Kidney (tissue), 14 donors: ENCODE measurements around the gene LUC7L3. TPM values are rescaled to one million over a fixed set of nuclear protein-coding genes. Genes with fewer than 3 reads are reported as not detected.
"Not testable (repeated sequence)": the region's sequence is repeated elsewhere in the genome, so short reads cannot be mapped to it uniquely, and the experiment has no call there.

Source experiments
- DNase-seq, 5 donors: peaks; one replicate each; pipeline ENCODE4 v3.0.0-alpha.2; 2013 to 2020
- FAIRE-seq: peaks from 2 replicates; lab custom pipeline; 2012; peaks lifted over from hg19 to GRCh38; lab: Jason Lieb, UNC
- H3K27ac ChIP-seq, 2 donors: one replicate each; pipeline ENCODE4 v1.7.0; 2013; ENCODE audit warnings: low read depth in 2 of 2, low read length in 2 of 2, inconsistent platforms in 1 of 2
- H3K27me3 ChIP-seq: one replicate; pipeline ENCODE4 v1.7.1; 2013; ENCODE audit warnings: low read length, inconsistent platforms; ENCODE audit not compliant: control insufficient read depth, insufficient read depth
- H3K36me3 ChIP-seq, 3 donors: one replicate each; pipeline versions ENCODE4 v1.7.0 to v1.7.1; 2013; ENCODE audit warnings: low read length in 3 of 3, control low read depth in 1 of 3, inconsistent platforms in 1 of 3; ENCODE audit not compliant: insufficient read depth in 3 of 3, control insufficient read depth in 2 of 3
- H3K4me1 ChIP-seq, 3 donors: one replicate each; pipeline versions ENCODE4 v1.7.0 to v1.7.1; 2013; ENCODE audit warnings: low read length in 3 of 3, inconsistent platforms in 1 of 3, low read depth in 1 of 3; ENCODE audit not compliant: control insufficient read depth in 2 of 3, insufficient read depth in 2 of 3
- H3K4me3 ChIP-seq, 3 donors: one replicate each; pipeline versions ENCODE4 v1.7.0 to v1.8.1; 2013; ENCODE audit warnings: low read length in 3 of 3, control low read depth in 1 of 3, inconsistent platforms in 1 of 3
- H3K9ac ChIP-seq, 3 donors: one replicate each; pipeline versions ENCODE4 v1.7.0 to v1.7.1; 2013; ENCODE audit warnings: low read length in 3 of 3, control low read depth in 1 of 3, inconsistent platforms in 1 of 3
- H3K9me3 ChIP-seq, 3 donors: one replicate each; pipeline versions ENCODE4 v1.7.0 to v1.7.1; 2013; ENCODE audit warnings: low read length in 3 of 3, control low read depth in 1 of 3, inconsistent platforms in 1 of 3; ENCODE audit not compliant: control insufficient read depth in 2 of 3, insufficient read depth in 1 of 3
- CTCF ChIP-seq: IDR thresholded peaks from 3 replicates; pipeline ENCODE4 v1.5.1; 2012; ENCODE audit warnings: mild to moderate bottlenecking, moderate library complexity, borderline replicate concordance; ENCODE audit not compliant: insufficient read depth; ENCODE audit errors: extremely low read depth
- intact Hi-C: fragments of 100-400 bp; cut with DNase I; formaldehyde crosslinking; loops from one replicate; pipeline ENCODE4 v1.11.1; 2022
- polyA plus RNA-seq: library from polyadenylated mRNA; stranded (reverse); fragments of 350-450 nt; fragmentation: Illumina TruSeq; extraction: RNeasy Lipid Tissue Mini Kit (QIAGEN cat#74804); gene quantifications from one replicate; pipeline ENCODE4 v1.2.3, GENCODE V29; 2014; ENCODE audit warnings: low read depth, low replicate concordance; ENCODE audit not compliant: insufficient read depth
- total RNA-seq: library from RNA; stranded (reverse); fragmentation: NEBNext Ultra II Directional; extraction: Animal tissue kit (Norgen Biotek cat#: 25700); gene quantifications from one replicate; pipeline ENCODE4 v1.2.1, GENCODE V29; 2021
- donor health status: control.
- donor health status: control.
- donor health status: control.
- donor health status: control.
- donor health status: control.
- donor health status: DM: yes; HTN: yes; CAD: no.
- donor health status: Normal renal cell carcinoma (clear cell type).

LUC7L3 gene
- total and polyA plus RNA-seq, 2 donors from 2014 or later, result 74.3 to 91.9 TPM

- Histone ChIP-seq H3K4me3 (no peak overlapping the region), H3K4me1 (no peaks in the 10 kb centered on the region), H3K27me3 (no peaks in the 10 kb centered on the region), H3K9ac (no peak overlapping the region), H3K27ac (no peak overlapping the region), H3K36me3 (no peaks in the 10 kb centered on the region), H3K9me3 (no peaks in the 10 kb centered on the region)
- intact Hi-C loops, result no loop called here
- DNase-seq (no peak), FAIRE-seq (no peak)
- TF ChIP-seq CTCF, result no peak
These were observed 83.5 kb downstream of the LUC7L3 start for GRCh38 chr17:50802609-50803571.

- FAIRE-seq (no peak), DNase-seq (no peak)
- no peaks in the 10 kb centered on the region for H3K36me3 ChIP-seq
- intact Hi-C loops, result no loop called here
- TF ChIP-seq CTCF, result no peak
- no peaks in the 10 kb centered on the region for H3K27me3 ChIP-seq
- H3K9me3 ChIP-seq, result no peaks in the 10 kb centered on the region
- no peak overlapping the region for H3K27ac ChIP-seq
- H3K9ac ChIP-seq, result no peak overlapping the region
- H3K4me1 ChIP-seq, result no peaks in the 10 kb centered on the region
- H3K4me3 ChIP-seq, result no peak overlapping the region
These were observed 84.3 kb downstream of the LUC7L3 start for GRCh38 chr17:50803676-50804075.

GRCh38 chr17:50804749-50805475 lies 85.5 kb downstream of the LUC7L3 start:
- FAIRE-seq, intact Hi-C loops, DNase-seq, H3K9me3 ChIP-seq, H3K27ac ChIP-seq, H3K4me1 ChIP-seq, H3K36me3 ChIP-seq, H3K27me3 ChIP-seq, H3K9ac ChIP-seq, H3K4me3 ChIP-seq: not testable (repeated sequence)

- FAIRE-seq, result no peak
- Histone ChIP-seq H3K9ac (no peak overlapping the region), H3K4me1 (no peaks in the 10 kb centered on the region), H3K27me3 (no peaks in the 10 kb centered on the region), H3K9me3 (no peaks in the 10 kb centered on the region), H3K27ac (no peak overlapping the region), H3K4me3 (no peak overlapping the region), H3K36me3 (no peaks in the 10 kb centered on the region)
- intact Hi-C loops, result no loop called here
- DNase-seq, result no peak
- TF ChIP-seq CTCF, result no peak
These were observed 86.1 kb downstream of the LUC7L3 start for GRCh38 chr17:50805486-50805885.
